HG02763 (cell line): ENCODE results near the gene C2orf81.
"Not testable (repeated sequence)": the region's sequence is repeated elsewhere in the genome, so short reads cannot be mapped to it uniquely, and the experiment has no call there.

ENCODE experiments used
- ATAC-seq: cut with Tn5 transposase; IDR thresholded peaks from one replicate; pipeline ENCODE4 v1.9.1; 2021; ENCODE audit warnings: mild to moderate bottlenecking, moderate library complexity; ENCODE audit not compliant: unreplicated experiment

The C2orf81 gene

GRCh38 chr2:74424139-74424992 lies 2.9 kb upstream of the C2orf81 start:
- no peak for ATAC-seq

DNA sequence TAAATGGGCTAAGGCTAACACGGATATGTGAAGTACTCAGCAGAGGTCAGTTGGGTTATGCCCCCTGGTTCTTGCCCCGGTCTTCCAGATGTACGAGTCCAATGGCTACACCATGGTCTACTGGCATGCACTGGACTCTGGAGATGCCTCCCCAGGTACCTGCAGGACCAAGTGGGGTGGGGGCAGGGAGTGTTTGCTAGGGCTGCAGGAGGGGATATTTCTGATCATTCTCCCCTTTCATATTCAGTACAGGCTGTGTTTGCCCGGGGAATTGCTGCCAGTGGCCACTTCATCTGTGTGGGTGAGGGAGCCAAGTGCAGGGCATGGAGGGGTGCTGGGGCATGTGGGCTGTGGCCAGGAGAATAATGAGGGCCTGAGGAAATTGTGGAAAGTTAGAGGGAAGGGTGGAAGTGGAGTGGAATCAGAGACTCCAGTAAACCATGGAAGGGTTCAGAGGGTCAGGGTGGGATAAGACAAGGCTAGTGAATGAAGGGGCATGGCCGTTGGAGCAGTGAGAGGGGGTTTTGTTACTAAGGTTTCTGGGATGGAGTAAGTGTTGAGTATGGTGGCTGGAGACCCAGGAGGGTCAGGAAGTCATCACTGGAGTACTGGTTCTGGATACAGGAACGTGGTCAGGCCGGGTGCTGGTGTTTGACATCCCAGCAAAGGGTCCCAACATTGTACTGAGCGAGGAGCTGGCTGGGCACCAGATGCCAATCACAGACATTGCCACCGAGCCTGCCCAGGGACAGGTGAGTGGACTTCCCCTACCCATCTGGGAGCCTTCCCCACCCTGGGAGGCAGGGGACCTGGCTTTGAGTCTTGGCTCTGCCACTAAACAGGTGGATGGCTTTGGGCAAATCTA lies 2.0 kb upstream of the C2orf81 start:
- ATAC-seq, result no peak

DNA sequence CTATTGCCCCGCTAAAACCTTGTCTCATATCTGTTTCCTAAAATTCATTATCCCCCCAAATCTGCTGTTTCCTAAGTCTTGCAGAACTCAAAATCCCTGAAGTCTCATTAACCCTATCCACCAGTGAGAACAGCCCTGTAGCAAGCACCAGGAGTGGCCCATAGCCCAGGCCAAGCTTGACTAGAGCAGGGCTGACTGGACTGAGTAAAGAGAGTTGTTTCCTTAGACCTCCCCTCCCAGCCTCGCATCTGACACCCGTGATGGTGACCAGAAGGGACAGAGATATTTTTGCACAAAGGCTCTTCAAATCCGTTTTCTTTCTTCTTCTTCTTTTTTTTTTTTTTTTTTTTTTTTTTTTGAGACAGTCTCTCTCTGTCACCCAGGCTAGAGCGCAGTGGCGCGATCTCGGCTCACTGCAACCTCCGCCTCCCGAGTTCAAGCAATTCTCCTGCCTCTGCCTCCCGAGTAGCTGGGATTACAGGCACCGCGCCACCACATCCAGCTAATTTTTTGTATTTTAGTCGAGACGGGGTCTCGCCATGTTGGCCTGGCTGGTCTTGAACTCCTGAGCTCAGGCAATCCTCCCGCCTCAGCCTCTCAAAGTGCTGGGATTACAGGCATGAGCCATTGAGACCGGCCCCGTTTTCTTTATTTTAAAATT lies 846 bp downstream of the C2orf81 start:
- not testable (repeated sequence) for ATAC-seq

DNA sequence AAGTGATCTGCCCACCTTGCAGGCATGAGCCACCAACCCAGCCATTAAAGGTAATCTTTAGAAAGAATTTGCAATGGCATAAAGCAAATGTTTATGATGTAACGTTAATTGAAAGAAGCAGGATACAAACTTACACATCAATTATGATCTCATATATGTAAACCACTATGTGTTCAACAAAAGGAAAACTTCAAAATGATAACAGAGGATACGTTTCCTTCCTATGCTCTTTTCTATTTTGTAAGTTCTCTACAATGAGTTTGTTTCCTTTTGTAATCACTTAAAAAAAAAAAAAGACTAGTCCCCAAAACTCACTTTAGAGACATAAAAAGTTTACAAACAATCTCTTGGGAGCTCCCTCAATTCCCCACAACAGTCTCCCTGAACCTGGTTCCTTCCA lies 1.4 kb downstream of the C2orf81 start:
- no peak for ATAC-seq

GRCh38 chr2:74419345-74419744 lies 2.1 kb downstream of the C2orf81 start:
- no peak for ATAC-seq

- ATAC-seq, result no peak
These were observed 3.1 kb downstream of the C2orf81 start for GRCh38 chr2:74418312-74418711.

DNA sequence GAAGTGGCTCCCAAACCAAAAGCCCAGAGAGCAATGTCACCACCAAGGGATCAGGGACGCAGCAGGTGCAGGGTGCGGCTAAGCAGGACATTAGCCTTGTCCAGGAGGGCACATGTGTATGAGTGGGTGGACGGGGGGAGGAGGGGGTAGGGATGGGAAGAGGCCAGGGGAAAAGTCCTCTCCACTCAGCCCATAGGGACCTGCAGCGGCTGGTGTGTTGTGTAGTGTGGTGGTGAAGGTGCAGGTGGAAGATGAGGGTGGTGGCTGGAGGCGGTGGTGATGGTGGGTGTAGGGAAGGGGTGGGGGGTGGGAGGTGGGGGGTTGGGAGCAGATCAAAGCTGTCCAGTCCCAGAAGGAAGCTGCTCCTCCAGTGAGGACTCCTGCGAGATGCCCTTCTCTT lies 3.7 kb downstream of the C2orf81 start:
- no peak for ATAC-seq

- ATAC-seq, result no peak
These were observed 4.2 kb downstream of the C2orf81 start for GRCh38 chr2:74417197-74417596.

DNA sequence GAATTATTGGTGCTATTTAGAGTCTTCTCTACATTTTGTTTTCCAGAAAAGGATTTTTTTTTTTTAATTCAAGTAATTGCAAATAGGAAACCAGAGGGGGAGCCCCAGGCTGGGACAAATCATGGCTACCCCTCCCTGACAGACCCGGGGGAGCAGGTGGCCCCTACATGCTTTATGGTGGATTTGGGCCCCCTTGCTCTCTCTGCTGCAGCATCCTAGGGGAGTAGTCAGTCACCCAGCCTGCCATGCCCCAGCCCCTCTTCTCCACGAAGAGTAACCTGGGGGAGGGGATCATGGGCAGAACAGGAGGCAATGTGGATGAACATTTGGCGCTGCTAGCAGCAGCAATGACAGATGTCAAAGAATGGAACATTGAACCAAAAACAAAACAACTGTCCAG lies 4.6 kb downstream of the C2orf81 start:
- no peak for ATAC-seq

DNA sequence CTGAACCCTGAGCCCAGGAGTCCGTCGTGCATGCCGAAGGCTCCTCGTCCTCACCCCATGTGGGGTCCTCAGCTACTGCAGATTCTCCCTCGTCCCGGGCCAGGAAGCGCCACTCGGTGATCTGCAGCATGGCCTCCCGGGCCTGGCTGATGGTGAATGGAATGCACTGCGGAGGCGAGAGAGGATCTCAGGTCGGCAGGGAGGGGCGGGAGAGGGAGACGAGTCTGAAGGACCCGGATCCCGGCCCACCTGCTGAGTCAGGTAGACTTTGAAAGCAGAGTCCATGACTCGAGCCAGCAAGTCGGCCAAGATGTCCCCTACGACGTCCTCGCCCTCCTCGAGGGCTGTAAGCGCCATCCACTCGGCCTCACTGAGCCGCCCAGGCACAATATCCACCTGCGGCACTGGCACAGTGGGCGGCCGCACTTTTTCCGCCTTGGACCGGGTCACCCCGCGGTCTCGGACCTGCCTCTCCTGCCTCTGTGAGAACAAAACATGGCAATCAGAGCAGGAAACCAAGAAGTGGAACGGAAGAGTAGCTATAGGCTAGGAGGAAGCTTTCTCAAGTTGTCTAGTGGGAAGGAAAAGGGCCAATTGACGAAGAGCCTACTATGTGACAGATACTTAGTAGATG lies 5.5 kb downstream of the C2orf81 start:
- no peak for ATAC-seq

- no peak for ATAC-seq
These were observed 6.3 kb downstream of the C2orf81 start for GRCh38 chr2:74414881-74415761.

DNA sequence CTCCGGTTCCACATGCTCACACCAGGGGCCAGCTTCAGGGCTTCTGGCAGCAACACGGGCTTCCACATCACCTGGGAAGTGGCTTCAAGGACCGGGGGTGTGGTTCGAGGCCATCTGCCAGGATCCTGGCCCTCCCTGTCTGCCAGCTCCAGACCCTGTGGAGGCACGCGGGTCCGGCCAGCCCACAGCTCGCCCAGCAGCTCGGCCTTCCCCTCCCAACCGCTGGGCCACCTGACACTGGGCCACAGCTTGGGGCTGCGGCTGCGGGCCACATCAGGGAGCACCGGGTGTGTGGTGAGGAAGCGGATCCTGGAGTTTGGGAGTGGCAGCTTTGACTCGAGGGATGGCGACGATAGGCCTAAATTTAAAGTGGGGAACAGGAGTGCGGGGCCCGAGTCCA lies 7.0 kb downstream of the C2orf81 start:
- ATAC-seq, result no peak

GRCh38 chr2:74413001-74413698 lies 8.3 kb downstream of the C2orf81 start:
- no peak for ATAC-seq

DNA sequence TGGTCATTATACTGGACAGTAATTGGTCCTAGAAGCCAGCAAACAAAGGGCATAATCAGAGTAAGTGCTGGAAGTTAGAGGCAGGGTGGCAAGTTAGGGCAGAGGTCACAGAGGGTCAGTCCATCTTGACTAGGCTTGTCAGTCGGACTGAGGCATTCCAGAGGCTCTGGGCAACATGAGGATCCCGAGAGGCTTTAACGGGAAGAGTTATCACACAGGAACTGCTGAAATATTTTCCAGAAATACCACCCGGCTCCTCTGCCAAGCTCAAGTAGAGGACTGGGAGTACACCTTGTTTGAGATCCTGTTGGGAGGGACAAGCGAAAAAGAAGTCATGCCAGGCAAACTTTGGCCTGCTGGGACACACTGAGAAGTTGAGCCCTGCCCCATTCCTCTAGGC lies 13.7 kb downstream of the C2orf81 start:
- no peak for ATAC-seq

DNA sequence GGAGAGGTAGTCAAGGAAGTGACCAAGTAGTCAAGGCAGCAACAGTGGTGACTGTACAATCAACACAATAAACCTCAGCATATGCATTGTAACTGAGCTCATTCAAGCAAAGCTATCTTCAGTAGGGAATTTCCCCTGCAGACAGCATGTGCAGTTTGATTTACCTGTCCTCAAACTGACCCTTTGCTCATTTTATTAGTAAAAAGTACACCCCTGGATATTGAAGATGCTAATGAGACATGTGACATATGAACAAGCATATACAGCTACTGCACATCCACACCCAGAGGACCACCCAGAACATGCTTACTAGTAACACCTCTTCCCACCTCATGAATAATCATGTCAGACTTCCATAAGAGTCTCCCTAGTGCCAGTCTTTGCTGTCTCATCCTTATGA lies 15.4 kb downstream of the C2orf81 start:
- no peak for ATAC-seq

DNA sequence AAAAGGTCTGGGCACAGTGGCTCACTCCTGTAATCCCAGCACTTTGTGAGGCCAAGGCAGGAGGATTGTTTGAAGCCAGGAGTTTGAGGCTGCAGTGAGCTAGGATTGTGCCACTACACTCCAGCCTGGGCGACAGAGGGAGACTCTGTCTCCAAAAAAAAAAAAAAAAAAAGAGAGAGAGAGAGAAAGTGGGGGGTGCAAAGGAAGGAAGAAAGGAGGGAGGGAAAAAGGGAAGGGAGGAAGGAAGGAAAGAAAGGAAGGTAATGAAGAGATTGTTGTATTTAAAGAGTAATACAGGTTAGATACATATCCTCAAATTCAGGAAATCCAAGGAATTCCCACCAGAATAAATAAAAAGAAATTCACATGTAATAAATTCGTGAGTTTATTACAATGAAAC lies 19.5 kb downstream of the C2orf81 start:
- ATAC-seq, result no peak

GRCh38 chr2:74399785-74400184 lies 21.6 kb downstream of the C2orf81 start:
- no peak for ATAC-seq

- no peak for ATAC-seq
These were observed 25.3 kb downstream of the C2orf81 start for GRCh38 chr2:74396149-74396548.

- no peak for ATAC-seq
These were observed 27.9 kb downstream of the C2orf81 start for GRCh38 chr2:74393525-74393924.

- no peak for ATAC-seq
These were observed 29.0 kb downstream of the C2orf81 start for GRCh38 chr2:74392449-74392743.
